Inflammatory macrophage treated with lipopolysaccharide for 1 hour (primary cell): ENCODE measurements around the gene STMP1.
A peak's percentile ranks its signal among the peaks of the same experiment; 100 is the strongest.
"Not testable (repeated sequence)": the region's sequence is repeated elsewhere in the genome, so short reads cannot be mapped to it uniquely, and the experiment has no call there.

ENCODE experiments used
- DNase-seq, 2 donors: peaks; one replicate each; pipeline ENCODE4 v3.0.0-alpha.2; 2020 to 2022

Gene STMP1

DNA sequence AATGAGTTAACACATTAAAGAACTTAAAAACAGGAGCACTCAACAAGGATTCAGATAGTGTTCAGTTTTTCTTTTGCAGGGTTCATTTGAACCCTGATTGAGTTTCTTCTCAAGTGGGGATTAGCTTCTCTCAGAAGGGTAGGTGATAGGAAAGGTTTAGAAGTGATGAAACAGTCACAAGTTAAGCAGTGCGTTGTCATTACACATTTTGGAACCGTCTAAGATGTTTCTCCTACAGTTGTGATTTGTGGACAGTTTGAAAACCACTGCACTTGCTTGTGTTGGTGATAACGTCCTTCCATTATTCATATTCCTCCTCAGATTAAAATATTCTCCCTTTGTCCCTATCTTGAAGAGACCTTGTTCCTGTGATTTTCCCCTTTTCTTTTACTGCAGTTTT, 2.7 kb downstream of the STMP1 start:
- DNase-seq, result no peak

DNA sequence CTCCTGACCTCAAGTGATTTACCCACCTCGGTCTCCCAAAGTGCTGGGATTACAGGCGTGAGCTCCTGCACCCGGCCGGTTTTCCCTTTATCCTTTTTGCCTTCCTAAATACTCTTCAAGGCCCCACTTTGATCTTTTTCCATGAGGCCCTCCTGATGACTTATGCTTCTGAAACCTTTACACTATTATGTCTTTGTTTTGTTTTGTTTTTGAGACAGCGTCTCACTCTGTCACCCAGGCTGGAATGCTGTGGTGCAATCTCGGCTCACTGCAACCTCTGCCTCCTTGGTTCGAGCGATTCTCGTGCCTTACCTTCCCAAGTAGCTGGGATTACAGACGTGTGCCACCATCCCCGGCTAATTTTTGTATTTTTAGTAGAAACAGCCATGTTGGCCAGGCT, 3.8 kb downstream of the STMP1 start:
- DNase-seq, result no peak

- DNase-seq, result peak; percentile 82 to 85
These were observed 4.5 kb downstream of the STMP1 start for GRCh38 chr7:135666846-135667245.

DNA sequence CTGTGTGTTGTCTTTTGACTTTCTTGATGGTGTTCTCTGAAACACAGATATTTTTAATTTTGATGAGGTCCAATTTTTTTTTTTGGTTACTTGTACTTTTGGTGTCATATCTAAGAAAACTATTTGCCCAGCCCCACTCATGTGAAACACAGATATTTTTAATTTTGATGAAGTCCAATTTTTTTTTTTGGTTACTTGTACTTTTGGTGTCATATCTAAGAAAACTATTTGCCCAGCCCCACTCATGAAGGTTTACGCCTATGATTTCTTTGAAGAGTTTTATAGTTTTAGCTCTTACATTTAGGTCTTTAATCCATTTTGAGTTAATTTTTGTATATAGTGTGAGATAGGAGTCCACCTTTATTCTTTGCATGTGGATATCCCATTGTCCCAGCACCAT, 5.3 kb downstream of the STMP1 start:
- DNase-seq, result not testable (repeated sequence)

DNA sequence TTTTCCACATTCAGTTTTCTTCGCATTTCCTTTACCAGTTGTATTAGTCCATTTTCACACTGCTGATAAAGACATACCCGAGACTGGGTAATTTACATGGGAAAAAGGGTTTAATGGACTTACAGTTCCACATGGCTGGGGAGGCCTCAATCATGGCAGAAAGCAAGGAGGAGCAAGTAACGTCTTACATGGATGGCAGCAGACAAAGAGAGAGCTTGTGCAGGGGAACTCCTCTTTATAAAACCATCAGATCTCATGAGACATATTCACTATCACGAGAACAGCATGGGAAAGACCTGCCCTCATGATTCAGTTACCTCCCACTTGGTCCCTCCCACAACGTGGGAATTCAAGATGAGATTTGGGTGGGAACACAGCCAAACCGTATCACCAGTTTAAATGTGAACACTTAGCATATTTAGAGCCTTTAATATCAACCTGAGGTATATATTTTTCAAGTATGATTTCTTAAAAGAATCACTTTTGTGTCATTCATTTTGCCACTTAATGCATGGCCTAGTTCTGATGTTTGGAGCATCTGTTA, 6.6 kb downstream of the STMP1 start:
- peak in 1 of 2 donors; percentile 19 for DNase-seq

DNA sequence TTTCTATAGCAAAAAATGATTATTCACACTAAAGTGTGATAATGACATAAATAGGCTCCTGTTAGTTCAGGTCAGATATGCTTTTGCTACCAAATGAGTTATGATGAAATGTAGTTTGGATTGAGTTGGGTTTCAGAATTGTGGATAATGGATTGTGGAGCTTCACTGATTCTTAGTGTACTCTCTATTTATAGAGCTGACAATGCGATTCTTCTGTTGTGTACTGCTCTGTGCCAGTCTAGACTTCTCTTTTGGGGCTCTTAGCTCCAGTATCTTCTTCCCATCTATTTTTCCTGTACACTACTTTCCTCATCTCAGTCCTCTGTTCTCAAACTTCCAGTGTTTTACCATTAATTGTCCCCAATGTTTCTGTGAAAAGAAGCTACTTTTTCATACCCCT, 7.5 kb downstream of the STMP1 start:
- DNase-seq, result no peak

DNA sequence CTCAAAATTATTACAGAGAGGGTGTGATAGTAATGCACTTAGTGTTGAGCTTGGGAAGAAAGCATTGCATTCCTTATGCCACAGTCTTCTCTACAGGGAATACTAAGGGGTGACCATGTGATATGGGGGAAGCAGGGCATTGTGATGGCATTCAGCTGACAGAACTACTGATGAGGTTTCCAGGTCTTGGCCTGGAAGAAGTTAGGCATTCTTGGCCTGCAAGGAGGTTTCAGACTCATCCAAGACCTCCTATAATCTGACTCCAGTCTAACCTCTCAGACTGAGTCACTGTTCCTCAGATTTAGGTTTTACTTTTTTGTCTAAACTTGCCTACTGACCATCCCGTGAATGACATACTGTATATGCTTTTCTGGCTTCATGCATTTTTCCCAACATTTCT, 7.9 kb downstream of the STMP1 start:
- DNase-seq, result no peak

- DNase-seq, result peak; percentile 29 to 50
These were observed 10.4 kb downstream of the STMP1 start for GRCh38 chr7:135672560-135673359.

- no peak for DNase-seq
These were observed 11.0 kb downstream of the STMP1 start for GRCh38 chr7:135673360-135673706.

DNA sequence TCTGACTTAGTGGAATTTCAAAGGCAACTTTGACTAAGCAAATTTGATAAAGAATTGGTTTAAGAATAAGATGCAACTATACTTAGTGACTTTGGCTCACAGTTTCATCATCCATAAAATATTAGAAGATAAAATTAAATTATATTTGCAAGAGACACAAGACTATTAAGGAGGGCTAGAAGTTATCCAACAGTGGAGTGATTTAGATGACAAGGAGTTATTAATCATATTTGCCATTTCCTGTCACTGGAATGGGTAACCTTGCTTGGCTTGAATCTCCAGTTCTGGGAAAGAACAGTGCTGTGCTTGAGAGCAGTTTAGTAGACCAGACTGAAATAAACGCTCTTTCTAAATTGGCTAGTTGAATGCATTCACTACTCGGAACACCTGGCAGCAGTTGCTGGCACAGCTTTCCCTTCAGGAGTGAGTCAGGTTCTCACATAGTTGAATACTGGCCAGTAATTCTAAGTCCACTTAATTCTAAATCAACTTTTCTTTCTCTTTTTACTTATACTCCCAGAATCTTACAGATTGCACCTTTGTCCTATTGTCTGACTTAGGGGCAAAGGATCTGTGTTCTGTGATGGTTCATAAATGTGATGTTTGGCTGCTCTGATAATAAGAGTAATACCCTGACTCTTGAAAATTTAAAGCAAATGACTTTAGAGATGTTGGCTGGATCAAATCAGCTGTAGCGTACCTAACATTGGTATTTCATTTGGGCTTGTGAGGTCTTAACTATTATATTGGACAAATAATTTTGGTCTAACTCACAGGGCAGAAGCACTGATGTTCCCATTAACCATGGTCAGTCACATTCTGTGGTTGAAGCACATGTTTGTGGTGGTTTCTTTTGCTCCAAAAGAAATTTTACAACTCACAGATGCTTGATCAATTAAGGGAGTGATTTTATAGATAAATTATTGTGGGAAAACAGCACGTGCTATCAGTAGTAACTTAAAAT, 16.6 kb downstream of the STMP1 start:
- DNase-seq, result no peak

DNA sequence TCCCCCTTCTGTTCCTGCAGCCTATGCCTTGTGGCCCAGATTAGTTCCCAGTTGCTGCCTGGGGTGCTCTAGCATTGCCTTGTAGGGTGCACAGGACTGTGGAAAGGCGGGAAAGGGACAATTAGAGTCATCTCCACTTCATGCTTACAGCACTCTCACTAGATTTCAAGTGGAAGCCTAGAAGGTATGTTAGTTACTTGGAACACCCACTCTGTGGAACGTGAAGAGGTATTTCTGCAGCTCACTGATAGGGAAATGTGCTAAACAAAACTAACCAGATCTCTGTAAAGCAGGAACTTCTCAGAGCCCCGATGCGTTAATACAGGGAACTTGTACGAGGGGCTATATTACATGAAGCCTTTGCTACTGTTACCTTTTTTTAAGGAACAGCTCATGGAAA, 19.4 kb downstream of the STMP1 start:
- no peak for DNase-seq

GRCh38 chr7:135682191-135682590, 19.9 kb downstream of the STMP1 start:
- DNase-seq, result no peak

DNA sequence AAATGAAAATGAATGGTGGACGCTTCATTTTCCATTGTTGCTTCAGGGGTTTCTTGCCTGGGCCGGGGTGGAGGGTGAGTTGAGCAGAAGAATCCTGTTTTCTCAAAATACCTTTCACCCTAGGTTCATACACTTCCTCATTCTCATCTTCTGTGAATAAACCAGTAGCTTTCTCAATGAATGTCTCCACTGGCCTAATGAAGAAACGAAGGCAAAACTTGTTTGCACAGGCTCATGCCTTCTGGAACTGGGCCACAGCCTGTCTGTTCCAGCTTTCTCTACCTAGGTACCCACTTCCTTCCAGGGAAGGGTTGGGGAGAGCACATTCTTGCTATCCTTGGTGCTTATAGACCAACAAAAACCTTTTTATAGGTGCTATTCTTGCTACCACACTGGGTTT, 21.3 kb downstream of the STMP1 start:
- no peak for DNase-seq

DNA sequence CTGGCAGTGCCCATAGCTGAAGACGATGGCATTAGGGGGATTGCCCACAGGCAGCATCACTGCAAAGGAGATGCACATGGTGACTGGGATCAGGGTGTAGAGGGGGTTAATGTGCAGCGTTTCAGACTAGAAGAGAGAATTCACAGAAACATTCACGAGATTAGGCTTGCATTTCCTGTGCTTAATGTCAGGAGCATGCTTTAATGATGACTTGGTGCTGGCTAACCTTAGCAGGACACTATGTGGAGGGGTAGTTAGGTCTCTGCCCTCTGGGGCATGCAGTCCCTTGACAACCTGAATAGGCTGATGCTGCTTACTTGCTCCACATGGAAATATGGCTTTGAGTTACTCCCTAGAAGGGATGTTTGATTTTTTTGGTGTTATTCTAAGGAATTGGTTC, 21.8 kb downstream of the STMP1 start:
- no peak for DNase-seq

DNA sequence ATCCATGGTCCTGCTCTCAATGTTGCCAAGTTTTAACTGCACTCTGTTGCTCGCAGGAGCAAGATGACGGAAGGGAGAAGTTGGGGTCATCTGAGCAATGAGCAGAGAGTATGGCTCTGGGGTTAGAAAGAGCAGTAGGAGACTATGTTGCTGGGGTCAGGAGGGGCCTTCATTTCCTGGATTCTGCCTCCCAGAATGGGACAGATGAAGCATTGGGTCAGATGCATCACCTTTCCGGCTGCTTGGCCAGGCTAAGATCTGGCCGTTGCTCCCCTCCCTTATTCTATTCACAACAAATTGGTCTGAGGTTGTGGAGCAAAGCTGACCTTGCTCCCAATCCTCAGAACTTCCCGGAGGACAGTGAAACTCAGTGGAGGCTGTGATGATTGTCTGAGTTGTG, 22.4 kb downstream of the STMP1 start:
- DNase-seq, result no peak

- no peak for DNase-seq
These were observed 23.2 kb downstream of the STMP1 start for GRCh38 chr7:135685306-135686084.

GRCh38 chr7:135687466-135687865, 25.2 kb downstream of the STMP1 start:
- no peak for DNase-seq

DNA sequence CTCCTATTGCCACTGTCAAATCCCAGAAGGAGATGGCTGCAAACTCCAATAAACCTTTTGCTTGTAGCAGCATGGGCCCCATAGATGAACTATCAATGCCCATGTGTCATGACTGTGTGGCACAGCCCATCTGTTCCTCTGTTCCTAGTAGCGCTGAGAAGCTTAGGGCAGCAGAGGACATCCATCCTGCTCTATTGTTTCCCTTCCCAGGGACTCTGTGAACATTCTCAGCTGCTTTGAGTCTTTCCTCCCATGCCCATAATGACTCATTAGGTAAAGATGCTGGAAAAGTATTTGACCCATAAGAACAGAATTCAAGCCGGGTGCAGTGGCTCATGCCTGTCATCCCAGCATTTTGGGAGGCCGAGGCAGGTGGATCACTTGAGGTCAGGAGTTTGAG, 28.3 kb downstream of the STMP1 start:
- no peak for DNase-seq

DNA sequence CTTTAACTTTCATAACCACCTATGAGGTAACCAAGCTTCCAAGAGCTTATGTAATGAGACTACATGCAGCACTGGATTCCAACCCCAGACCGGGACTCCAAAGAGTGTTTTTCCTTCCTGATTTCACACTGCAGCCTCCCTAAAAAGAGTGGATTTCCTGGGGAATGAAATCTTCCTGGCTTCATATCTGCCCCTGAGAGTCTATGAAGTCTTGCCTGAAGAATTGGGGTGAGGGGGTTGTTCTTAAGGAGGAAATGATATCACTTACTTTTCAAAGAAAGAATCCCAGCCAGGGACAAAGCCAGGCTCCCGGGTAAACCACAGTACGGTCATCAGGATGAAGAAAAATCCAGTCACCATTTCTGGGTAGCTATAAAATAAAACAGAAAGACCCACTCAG, 29.7 kb downstream of the STMP1 start:
- DNase-seq, result no peak

DNA sequence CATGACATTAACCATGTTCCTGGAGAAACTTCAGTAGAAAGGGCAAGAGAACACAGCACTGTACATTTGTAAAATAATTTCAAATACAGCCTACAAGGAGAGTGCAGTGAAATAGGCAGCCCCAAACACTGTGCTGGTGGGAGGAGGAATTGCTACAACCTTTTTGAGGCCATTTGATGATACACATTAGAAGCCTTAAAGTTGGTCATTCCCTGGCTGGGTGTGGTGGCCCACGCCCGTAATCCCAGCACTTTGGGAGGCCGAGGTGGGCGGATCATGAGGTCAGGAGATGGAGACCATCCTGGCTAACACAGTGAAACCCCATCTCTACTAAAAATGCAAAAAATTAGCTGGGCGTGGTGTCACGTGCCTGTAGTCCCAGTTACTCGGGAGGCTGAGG, 30.3 kb downstream of the STMP1 start:
- not testable (repeated sequence) for DNase-seq

GRCh38 chr7:135693558-135693957, 31.2 kb downstream of the STMP1 start:
- no peak for DNase-seq

DNA sequence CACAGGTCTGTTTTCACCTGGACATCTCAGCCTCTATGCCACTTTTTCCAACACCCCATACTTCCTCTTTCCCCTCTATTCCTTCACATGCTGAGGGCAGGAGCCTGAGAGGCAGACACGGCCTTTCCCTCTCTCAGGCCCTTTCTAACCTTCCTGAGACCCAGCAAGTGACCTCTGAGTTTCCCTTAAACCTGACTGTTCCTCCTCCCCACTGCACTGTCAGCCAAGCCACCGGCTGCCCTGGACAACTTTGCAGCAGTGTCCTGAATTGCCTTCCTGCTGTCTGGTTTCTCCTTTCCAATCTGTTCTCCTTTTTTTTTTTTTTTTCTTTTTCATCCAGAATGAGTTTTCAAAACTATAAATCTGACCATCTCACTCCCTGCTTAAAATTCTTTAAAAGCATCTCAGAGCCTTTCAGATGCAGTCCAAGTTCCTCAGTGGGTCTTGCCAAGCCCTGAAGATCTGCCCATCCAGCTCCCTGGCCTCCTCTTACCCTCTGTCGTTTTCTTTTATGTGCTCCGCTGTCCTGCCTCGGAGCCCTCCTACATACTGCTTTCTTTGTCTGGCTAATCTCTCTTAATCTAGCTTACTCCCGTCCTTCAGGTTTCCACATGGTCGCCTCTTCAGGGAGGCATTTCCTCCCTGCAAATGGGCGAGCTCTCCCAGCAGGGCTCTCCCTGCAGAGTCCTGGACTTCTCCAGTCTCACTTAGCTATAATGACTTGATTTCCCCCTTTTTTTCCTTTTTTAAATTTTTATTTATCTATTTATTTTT, 35.1 kb downstream of the STMP1 start:
- DNase-seq, result no peak
